GM19238 (cell line): ENCODE data around the gene CEBPZOS.

Experiments used
- DNase-seq: peaks from one replicate; pipeline ENCODE4 v3.0.0; 2011; ENCODE audit warnings: low spot score; ENCODE audit not compliant: insufficient read length

Gene CEBPZOS

GRCh38 chr2:37196320-37197195 lies at the start of gene CEBPZOS:
TSS of gene CEBPZOS (plus strand) at chr2:37196496. CDS start at chr2:37199705, 3,209 bp downstream.
- peak; percentile 76 for DNase-seq

- DNase-seq = no peak
Measured at GRCh38 chr2:37148325-37148724, 48.0 kb upstream of the CEBPZOS start.

GRCh38 chr2:37149626-37150322 lies 46.5 kb upstream of the CEBPZOS start:
- no peak for DNase-seq

GRCh38 chr2:37153224-37153623 lies 43.1 kb upstream of the CEBPZOS start:
- no peak for DNase-seq

GRCh38 chr2:37154785-37155184 lies 41.5 kb upstream of the CEBPZOS start:
- no peak for DNase-seq

- DNase-seq = peak; percentile 9
Measured at GRCh38 chr2:37156071-37156856, 40.0 kb upstream of the CEBPZOS start.

GRCh38 chr2:37156857-37157714 lies 39.2 kb upstream of the CEBPZOS start, which contains the start of gene EIF2AK2:
TSS of gene EIF2AK2 (minus strand) at chr2:37156980. CDS start at chr2:37147806, 9,174 bp downstream.
- peak; percentile 93 for DNase-seq

GRCh38 chr2:37164757-37165156 lies 31.5 kb upstream of the CEBPZOS start:
- no peak for DNase-seq

- no peak for DNase-seq
Measured at GRCh38 chr2:37167636-37168180, 28.6 kb upstream of the CEBPZOS start.

GRCh38 chr2:37168217-37168981 lies 27.9 kb upstream of the CEBPZOS start:
- peak; percentile 37 for DNase-seq

GRCh38 chr2:37171624-37171950 lies 24.7 kb upstream of the CEBPZOS start:
- no peak for DNase-seq

- DNase-seq = no peak
Measured at GRCh38 chr2:37173741-37174140, 22.6 kb upstream of the CEBPZOS start.

GRCh38 chr2:37180006-37180639 lies 16.2 kb upstream of the CEBPZOS start:
- no peak for DNase-seq

GRCh38 chr2:37180640-37181039 lies 15.7 kb upstream of the CEBPZOS start:
- no peak for DNase-seq

- no peak for DNase-seq
Measured at GRCh38 chr2:37181726-37182684, 14.3 kb upstream of the CEBPZOS start.

GRCh38 chr2:37188570-37188969 lies 7.7 kb upstream of the CEBPZOS start, which contains the start of gene SULT6B1:
TSS of gene SULT6B1 (minus strand) at chr2:37188670. CDS start at chr2:37188640, 30 bp downstream.
- DNase-seq = no peak

GRCh38 chr2:37189452-37190153 lies 6.7 kb upstream of the CEBPZOS start:
- no peak for DNase-seq
